Prostate gland (tissue), 2 donors: Measurements from ENCODE around the gene PLPPR4.

Experiments
- POLR2A ChIP-seq: fragments of 450-650 bp; IDR thresholded peaks from one replicate; pipeline ENCODE4 v1.6.1; 2016; ENCODE audit warnings: antibody characterized with exemption, mild to moderate bottlenecking
- POLR2AphosphoS5 ChIP-seq: sonication (generic); formaldehyde crosslinking; IDR thresholded peaks from one replicate; pipeline ENCODE4 v1.6.1; 2017; ENCODE audit warnings: antibody characterized with exemption
- TF ChIP-seq, protein P1 (sequence below), 4 experiments: fragments of 200-600 bp in 2 of 4; fragments of 450-650 bp in 2 of 4; sonication (generic) in 2 of 4; IDR thresholded peaks; 1 replicate in 3 of 4; 2 replicates in 1 of 4; pipeline ENCODE4 v1.5.1; 2016 to 2019; ENCODE audit warnings: antibody characterized with exemption in 4 of 4, mild to moderate bottlenecking in 2 of 4, moderate library complexity in 2 of 4

DNA sequence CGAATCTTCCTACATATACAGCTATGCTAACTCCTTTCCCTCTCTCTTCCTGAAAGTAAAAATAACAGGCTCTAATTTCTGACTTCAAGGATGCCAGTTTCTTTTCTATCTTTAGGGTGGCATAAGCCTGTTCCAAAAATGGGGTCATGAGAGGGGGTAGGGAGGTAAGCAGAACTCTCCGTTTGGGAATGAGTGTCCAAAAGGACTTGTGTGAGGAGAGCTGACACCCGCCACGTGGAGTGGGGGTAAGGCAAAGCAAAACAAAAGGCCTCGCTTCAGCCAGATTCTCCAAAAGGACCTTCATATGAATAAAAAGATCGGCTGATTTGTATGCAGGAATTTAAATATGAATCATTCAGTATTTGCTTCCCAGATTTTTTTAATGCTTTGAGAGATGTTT, 28.6 kb downstream of the PLPPR4 start:
- TF ChIP-seq, protein P1, sequence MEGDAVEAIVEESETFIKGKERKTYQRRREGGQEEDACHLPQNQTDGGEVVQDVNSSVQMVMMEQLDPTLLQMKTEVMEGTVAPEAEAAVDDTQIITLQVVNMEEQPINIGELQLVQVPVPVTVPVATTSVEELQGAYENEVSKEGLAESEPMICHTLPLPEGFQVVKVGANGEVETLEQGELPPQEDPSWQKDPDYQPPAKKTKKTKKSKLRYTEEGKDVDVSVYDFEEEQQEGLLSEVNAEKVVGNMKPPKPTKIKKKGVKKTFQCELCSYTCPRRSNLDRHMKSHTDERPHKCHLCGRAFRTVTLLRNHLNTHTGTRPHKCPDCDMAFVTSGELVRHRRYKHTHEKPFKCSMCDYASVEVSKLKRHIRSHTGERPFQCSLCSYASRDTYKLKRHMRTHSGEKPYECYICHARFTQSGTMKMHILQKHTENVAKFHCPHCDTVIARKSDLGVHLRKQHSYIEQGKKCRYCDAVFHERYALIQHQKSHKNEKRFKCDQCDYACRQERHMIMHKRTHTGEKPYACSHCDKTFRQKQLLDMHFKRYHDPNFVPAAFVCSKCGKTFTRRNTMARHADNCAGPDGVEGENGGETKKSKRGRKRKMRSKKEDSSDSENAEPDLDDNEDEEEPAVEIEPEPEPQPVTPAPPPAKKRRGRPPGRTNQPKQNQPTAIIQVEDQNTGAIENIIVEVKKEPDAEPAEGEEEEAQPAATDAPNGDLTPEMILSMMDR (IDR thresholded peaks at IDR 0.05) = no peak
- TF ChIP-seq POLR2A (no peak), POLR2AphosphoS5 (no peak)
